GF-D8 (cell line): ENCODE results near the gene TMC3.

Experiments
- DNase-seq: peaks from one replicate; lab custom pipeline; 2025; lab: John Stamatoyannopoulos, UW

The TMC3 gene

DNA sequence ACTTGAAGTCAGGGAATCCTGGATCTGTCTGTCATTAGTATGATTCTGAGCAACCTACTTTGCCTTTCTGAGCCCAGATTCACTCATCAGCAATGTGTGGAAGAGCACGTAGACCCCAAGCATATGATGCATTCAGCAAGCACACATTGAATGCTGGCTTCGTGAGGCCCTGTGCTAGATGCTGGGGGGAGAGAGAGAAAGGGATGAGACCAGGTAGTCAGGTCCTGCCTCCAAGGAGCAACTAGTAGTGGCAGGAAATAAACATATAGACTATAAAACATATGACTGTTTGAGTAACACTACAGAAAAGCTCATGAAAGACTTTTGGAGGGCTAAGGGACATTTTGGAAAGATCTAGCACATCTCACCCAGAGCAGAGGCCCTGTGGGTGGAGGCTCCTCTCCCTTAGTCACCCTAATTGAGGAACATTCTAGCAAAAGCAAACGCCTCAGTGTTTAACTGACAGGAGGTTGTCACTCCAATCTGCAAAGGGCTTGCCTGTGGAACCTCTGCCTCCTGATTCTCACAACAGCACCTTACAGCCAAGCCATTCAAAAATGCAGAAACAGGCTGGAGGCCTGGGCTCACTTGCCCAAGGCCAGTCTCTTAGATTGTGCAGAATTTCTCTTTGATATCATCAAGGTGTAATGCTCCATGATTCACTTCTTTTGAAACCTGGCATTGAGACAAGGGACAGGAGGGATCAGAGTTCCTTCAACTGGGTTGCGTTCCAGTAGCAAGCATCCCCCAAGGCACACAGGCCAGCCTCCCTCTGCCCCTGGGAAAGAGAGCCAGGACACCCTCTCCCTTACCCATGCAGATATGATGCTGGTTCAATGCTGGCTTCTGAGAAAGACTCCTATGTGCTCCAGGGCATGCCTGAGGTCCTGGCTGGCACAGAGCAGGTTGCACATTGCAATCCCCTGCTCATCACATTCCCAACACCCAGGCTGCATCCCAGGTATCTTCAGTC, 76.1 kb downstream of the TMC3 start:
- no peak for DNase-seq

DNA sequence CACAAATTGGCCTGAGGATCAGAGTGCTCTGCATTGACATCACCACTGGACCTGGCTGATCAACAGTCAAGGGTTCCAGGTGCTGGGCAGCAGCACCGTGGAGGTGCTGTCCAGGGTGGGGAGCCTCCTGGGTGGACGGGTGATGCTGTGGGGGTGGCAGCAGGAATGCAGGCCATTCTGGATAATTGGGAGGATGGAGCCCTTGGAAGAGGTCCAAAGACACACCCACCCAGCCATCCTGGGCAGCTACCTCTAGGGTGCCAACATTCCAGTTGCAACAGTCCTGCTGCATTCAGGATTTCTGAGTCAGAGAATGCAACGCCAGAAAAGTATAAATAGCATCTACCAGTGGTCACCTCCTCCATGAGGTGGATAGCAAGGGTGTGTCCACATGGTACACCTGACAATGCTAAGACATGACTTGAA, 76.9 kb downstream of the TMC3 start:
- no peak for DNase-seq

DNA sequence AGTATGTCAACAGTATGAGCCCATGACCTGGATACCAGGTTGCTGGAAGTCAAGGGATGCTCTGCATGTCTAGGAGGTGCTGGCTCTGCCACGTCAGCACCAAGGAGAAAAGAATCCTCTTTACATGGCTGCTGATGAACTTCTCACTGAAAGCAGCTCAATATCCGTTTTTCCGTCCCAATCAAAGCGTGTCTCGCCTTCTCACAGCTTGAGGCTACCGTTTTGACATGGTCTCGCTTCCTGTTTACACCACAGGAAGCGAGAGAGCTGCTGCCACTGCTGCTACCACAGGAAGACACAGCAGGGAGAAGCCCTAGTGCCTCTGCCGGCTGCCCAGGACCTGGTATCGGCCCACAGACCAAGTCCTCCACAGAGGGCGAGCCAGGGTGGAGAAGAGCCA, 77.3 kb downstream of the TMC3 start:
- peak; percentile 91 for DNase-seq

DNA sequence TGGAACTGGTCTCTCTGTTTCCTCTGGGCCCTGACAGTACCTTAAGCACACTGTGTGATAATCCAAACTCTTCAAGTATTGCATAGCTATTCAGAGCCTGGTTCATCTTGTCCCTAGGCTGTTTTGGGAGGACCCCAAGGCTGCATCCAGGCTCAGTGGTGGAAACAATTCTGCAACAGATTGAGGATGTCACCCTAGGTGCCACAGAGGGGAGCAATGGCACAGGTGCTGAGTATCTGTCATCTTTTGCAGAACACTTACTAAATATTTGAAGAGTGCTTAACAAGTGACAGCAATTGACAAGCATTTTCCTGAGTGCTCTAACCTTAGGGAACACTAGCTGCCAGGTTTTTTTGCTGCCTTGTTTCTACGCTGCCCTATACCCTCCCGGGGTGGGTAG, 77.8 kb downstream of the TMC3 start:
- no peak for DNase-seq

DNA sequence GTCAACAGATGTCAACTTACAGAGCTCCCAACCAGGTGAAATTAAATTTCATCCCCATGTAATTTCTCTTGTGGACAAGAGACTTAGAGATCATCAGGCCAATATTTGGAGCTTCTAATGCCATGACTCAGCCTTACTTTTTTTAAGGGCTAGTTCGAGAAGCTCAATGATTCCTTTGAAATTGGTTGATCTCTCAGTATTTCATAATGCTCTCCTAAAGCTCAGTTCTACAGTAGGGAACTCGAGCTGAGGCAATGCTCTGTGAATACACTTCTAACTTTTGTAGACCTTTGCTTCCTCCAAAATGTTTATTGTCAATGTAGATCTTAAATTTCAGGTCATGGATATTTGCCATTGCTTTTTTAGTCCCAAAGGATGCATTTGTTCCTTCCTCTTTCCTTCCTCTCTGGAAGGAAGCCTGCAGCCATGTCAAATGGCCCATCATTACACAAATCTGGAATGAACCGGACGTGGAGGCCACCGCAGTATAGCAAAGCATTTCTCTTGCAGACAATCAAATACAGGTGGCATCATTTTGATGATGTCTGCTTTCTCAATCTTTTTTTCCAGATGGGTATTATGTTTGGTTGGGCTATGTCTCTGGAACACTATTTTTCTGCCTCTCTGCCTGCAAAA, 78.4 kb downstream of the TMC3 start:
- no peak for DNase-seq

DNA sequence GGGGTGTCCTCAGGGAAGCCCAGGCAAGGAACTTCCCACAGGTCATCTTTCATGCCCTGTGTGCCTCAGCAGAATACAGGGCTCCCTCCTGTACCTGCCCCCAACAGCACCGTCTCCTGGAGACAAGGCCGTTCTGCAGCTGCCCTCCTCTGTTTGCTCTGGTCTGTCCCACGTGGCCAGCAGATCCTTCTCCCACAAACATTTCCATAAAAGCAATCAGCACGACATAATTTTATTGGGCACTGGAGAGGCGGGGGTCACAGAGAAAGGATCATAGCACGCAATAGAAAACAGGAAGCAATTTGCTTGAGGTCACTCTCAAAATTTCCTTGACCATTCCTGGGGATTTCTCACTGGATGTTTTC, 79.5 kb downstream of the TMC3 start:
- peak; percentile 15 for DNase-seq

DNA sequence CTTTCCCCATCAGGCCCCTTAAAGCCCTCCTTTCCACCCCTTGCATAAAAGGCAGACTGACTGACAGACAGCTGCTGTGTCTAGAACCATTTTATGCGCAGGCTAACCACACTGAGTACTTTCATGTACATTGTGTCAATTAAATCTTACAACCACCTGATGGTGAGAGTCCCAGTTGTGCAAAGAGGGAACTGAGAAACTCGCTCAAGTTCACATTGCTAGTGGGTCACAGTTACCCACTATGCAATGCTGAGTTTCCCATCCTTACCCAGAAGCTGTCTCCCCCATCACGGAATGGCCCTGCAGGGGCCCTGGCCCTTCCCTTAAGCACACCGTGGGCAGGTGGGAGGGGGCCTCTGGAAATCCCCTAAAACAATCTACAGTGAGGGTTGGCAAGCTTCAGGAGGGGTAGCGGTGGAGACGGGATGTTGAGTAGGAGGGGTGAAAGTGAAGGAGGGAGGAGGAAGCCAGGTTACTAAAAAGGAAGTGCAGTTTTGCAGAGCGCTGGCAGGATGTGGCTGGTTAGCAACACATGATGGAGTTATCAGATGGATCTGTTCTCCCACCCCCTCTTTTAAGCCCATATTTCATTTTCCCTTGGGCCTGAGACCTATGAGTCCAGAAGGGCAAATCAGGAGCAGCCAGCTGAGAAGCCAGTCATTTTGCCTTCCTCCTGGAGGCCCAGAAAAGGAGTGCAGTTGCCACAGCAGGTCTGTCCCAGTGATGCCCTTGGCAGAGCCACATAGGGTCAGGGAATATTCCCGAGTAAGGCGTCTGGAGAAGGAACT, 80.1 kb downstream of the TMC3 start:
- peak; percentile 77 for DNase-seq

DNA sequence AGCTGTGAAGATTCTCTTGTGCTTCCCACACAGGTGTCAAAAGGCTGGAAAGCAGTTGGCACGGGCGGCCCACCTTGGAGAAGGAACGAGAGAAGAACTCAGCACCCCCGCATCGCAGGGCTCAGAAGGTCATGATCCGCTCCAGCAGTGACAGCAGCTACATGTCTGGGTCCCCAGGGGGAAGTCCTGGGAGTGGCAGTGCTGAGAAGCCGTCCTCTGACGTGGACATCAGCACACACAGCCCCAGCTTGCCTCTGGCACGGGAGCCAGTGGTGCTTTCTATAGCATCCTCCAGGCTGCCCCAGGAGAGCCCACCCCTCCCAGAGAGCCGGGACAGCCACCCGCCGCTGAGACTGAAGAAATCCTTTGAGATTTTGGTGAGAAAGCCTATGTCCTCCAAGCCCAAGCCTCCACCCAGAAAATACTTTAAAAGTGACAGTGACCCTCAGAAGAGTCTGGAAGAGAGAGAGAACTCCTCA, 81.5 kb downstream of the TMC3 start:
- no peak for DNase-seq

DNA sequence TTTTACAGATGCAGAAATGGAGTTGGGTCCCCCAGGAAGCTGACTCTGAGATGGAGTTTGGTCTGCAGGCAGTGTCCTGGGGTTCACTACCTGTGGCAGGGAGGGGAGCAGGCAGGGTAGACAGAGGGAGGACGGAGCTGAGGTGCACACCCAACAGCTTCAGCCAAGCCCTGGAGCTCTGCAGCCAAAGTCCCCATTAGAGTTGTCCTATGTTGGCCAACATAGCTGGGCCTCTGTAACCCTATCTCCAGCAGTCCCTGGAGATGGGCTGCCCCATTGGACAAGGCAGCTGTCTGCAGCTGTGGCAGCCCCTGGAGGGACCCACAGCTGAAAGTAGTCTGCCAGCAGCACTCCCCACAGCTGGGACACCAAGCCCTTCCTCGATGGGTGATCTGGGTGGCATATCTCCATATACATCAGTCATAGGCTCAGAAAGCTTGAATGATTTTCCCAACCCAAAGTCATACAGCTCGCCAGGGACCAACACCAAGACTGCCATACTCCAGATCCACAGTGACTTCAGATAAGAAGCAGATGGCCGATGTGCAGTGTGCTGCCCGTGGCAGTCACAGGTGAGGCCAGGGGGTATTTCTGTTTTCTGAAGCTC, 82.0 kb downstream of the TMC3 start:
- no peak for DNase-seq

DNA sequence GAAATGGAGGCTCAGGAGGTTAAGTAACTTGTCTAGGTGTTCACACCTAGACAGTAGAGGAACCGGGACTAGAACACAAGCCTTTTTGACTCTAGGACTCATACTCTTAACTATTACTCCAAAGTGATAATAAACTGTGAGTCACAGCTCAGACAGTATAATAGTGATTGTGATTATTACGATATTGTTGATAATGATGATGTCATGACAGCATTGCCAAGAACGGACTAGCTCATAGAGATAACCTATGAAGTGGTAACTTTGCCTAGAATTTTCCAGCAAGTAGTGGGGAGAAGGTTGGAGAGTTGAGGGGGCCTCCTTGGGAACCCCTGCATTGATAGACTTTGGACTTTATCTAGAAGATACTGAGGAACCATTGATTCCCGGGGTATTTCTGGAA, 84.1 kb downstream of the TMC3 start:
- no peak for DNase-seq

DNA sequence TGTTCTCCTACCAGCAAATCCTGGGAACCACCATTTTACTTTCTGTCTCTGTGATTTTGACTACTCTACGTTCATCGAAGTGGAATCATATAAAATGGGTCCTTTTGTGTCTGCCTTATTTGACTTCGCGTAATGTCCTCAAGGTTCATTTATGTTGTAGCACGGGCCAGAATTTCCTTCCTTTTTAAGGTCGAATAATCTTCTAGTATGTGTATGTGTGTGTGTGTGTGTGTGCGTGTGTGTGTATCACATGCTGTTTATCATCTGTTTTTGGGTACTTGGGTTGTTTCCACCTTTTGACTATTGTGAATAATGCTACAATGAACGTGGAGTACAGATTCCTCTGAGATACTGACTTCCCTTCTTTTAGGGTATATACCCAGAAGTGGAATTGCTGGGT, 85.4 kb downstream of the TMC3 start:
- no peak for DNase-seq

DNA sequence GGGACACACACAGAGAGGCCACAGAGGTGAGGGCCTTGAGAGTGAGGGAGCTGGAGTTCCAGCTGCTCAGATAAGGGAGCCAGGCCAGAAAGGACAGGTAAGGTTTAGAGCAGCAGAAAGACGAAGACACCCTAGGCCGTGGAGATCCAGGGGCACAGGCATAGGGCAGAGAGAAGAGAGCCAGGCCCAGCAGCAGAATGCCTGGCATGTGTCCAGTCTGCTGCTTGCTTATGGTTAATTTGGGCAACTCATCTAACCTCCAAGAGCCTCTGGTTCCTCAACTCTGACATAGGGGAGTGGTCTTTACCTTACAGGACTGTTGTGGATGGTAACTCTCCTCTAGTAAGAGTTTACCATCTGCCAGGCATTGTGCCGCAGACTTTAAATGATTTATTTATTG, 86.0 kb downstream of the TMC3 start:
- no peak for DNase-seq

DNA sequence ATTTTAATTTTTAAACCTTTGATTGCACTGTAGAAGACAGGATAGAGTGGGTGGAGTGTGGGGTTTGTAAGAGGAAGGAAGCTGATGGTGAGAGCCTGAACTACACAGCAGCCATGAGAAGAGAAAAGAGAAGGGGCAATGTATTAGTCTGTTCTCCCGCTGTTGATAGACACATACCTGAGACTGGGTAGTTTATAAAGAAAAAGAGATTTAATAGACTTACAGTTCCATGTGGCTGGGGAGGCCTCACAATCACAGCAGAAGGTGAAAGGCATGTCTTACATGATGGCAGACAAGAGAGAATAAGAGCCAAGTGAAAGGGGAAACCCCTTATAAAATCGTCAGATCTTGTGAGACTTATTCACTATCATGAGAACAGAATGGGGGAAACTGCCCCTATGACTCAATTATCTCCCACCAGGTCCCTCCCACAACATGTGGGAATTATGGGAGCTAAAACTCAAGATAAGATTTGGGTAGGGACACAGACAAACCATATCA, 87.3 kb downstream of the TMC3 start:
- peak; percentile 33 for DNase-seq

DNA sequence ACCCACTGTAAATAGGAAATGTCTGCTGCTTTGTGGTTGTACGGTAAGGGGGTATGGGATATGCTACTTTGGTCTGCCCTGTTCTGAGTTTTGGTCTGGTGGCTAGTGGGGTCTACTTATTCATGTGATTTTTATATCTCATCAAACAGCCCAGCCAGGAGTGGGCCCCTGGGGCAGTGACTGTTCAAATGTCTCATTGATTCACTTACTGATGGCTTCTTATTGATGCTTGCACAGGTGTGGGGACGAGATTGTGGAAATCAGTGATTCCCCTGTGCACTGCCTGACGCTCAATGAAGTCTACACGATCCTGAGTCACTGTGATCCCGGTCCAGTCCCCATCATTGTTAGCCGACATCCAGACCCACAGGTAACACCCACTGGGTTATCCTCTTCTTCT, 88.6 kb downstream of the TMC3 start:
- DNase-seq: no peak

DNA sequence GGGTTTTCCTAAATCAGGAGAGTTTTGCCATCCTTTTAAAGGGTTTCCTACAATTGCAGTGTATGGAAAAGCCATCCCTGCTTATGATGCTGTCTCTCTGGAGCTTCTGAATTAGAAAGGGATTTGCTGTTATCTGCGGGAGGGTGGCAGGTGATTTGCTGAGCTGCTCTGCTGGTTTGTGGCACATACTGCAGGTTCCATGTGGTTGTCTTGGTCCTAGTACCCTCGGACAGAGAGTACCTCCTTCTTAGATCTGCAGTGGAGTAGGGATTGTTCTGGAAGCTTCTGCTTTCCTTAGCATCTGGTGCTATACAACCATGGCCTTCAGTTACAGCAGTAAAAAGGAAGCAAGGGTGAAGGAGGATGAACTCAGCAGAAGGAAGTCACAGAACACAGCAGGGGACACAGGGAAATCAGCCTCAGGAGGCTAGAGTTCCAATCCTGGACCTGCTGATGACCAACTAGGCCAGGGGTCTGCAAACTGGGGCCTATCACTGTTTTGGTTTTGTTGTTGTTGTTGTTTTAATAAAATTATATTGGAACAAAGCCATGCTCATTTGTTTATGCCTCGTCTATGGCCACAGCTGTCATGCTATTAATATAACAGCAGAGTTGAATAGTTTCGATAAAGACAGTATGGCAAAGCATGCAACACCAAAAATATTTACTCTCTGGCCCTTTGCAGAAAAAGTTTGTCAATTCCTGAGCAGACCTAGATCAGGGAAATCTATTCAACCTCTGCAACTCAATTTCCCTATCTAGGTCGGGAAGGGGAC, 89.6 kb downstream of the TMC3 start:
- no peak for DNase-seq

DNA sequence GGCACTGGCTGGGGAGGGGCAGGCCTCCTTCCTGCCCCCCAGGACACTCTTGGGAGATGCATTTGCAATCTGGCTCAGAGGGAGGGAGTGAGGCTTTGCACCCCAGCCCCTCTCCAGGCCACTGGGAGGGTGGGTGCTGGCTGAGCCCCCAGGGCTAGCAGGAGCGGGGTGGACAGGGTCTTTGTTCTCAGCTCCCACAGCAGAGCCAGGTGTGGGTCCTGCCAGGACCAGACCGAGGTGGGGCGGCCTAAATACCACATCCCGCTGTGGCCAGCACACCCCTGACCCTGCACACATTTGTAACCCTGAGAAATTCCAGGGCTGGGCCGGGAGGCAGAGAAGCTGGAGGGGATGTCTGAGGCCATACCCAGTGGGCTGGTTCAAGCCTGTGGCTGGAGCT, 91.1 kb downstream of the TMC3 start:
- no peak for DNase-seq

DNA sequence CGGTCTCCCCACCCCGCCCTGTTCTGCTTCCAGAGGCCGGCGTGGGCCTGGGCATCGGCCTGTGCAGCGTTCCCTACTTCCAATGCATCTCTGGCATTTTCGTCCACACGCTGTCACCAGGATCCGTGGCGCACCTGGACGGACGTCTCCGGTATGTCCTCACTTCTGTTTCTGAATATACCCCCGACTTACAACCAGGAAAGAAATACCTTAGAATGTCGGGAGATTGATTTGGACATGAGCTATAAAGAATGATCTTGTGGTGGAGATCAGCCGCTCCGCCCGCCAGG, 91.5 kb downstream of the TMC3 start:
- no peak for DNase-seq

DNA sequence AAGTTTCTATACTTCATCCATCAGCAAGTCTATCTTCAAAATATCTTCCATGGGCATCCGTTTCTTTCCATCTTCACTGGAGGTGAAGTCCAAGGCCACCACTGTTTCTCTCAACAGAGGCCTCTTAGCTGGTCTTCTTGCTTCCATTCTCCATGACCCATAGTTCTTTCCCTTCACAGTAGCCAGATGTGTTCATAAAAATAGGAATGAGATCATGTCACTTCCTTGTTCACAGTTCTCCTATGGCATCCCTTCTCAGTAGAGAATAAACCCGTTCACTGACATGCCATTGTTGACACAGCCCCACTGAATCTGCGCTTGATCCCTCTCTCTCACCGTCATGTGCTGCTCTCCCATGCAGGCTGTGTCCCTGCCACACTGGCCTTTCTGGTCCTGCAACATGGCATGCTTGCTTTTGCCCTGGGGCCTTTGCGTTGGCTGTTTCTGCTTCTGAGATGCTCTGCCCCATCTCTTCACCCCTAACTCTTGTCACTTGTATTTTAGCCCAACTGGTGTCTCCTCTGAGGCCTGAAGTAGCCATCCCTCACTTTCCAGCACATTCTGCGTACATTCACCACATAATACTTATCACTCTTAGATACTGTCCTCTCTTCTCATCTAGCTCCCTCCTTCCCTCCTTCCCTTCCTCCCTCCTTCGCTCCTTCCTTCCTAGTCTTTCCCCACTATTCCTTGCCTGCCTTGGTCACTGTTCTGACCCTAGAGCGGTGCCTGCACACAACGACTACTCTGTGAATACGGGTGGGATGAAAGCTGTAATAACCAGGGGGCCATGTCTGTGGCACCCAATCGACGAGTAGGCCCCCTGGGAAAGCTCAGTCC, 92.0 kb downstream of the TMC3 start:
- no peak for DNase-seq

DNA sequence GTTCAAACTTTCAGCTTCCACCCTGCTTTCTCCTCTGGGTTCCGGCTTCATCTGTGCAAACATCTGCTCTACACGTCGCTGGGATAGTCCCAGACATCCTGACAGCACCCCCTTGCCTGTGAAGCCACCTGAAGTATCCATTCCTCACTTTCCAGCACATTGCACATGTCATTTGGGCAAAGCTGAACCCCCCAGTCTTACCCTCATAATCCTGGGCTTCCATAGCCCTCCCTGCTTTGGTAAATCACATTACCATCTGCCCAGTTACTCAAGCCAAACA, 92.6 kb downstream of the TMC3 start:
- DNase-seq: no peak
